WERI-Rb-1 (cell line): ENCODE measurements around the gene TM9SF3.

Experiments used
- DNase-seq: peaks from one replicate; pipeline ENCODE4 v3.0.0-alpha.2; 2020
- H3K27ac ChIP-seq: fragments of 250-450 bp; sonication (Bioruptor Pico); 2 replicates; pipeline ENCODE4 v1.5.1; 2020; ENCODE audit warnings: mild to moderate bottlenecking, moderate library complexity
- H3K27me3 ChIP-seq: fragments of 250-450 bp; sonication (Bioruptor Pico); 2 replicates; pipeline ENCODE4 v1.5.1; 2021; ENCODE audit warnings: mild to moderate bottlenecking, low read depth, moderate library complexity; ENCODE audit not compliant: insufficient read depth, severe bottlenecking
- H3K36me3 ChIP-seq: fragments of 250-450 bp; sonication (Bioruptor Pico); 2 replicates; pipeline ENCODE4 v1.5.1; 2020; ENCODE audit warnings: mild to moderate bottlenecking, moderate library complexity
- H3K4me3 ChIP-seq: 2 replicates; pipeline ENCODE4 v1.5.1; 2011; ENCODE audit warnings: low read depth, mild to moderate bottlenecking, control low read depth, low read length
- H3K9me3 ChIP-seq: fragments of 250-450 bp; sonication (Bioruptor Pico); 2 replicates; pipeline ENCODE4 v1.5.1; 2021; ENCODE audit warnings: mild to moderate bottlenecking, moderate library complexity; ENCODE audit not compliant: severe bottlenecking
- CTCF ChIP-seq: IDR thresholded peaks from 2 replicates; pipeline ENCODE4 v1.5.1; 2011; ENCODE audit warnings: low read depth, mild to moderate bottlenecking, control low read depth, inconsistent platforms, low read length

Gene TM9SF3

GRCh38 chr10:96540240-96540639 lies 46.6 kb downstream of the TM9SF3 start:
- Histone ChIP-seq H3K4me3 (no peak overlapping the region), H3K9me3 (no peaks in the 10 kb centered on the region), H3K36me3 (peaks cover 53% of the 10 kb centered on the region), H3K27me3 (no peaks in the 10 kb centered on the region), H3K27ac (no peak overlapping the region)
- no peak for DNase-seq
- no peak for TF ChIP-seq CTCF

GRCh38 chr10:96538683-96539082 lies 48.1 kb downstream of the TM9SF3 start:
- Histone ChIP-seq H3K9me3 (no peaks in the 10 kb centered on the region), H3K36me3 (peaks cover 43% of the 10 kb centered on the region), H3K27ac (no peak overlapping the region), H3K27me3 (no peaks in the 10 kb centered on the region), H3K4me3 (no peak overlapping the region)
- no peak for TF ChIP-seq CTCF
- no peak for DNase-seq

- Histone ChIP-seq H3K27ac (no peak overlapping the region), H3K36me3 (peaks cover 40% of the 10 kb centered on the region), H3K4me3 (no peak overlapping the region), H3K9me3 (no peaks in the 10 kb centered on the region), H3K27me3 (no peaks in the 10 kb centered on the region)
- DNase-seq: no peak
- no peak for TF ChIP-seq CTCF
Observed at GRCh38 chr10:96536129-96536528, 50.7 kb downstream of the TM9SF3 start.

- no peaks in the 10 kb centered on the region for H3K9me3 ChIP-seq
- TF ChIP-seq CTCF: no peak
- no peak for DNase-seq
- no peaks in the 10 kb centered on the region for H3K27me3 ChIP-seq
- no peak overlapping the region for H3K27ac ChIP-seq
- H3K36me3 ChIP-seq: peaks cover 53% of the 10 kb centered on the region
- H3K4me3 ChIP-seq: no peak overlapping the region
Observed at GRCh38 chr10:96532523-96532922, 54.3 kb downstream of the TM9SF3 start.

GRCh38 chr10:96529634-96530279 lies 57.1 kb downstream of the TM9SF3 start:
- H3K27ac ChIP-seq: no peak overlapping the region
- no peaks in the 10 kb centered on the region for H3K9me3 ChIP-seq
- no peak for DNase-seq
- no peak for TF ChIP-seq CTCF
- H3K36me3 ChIP-seq: peaks cover 75% of the 10 kb centered on the region
- no peaks in the 10 kb centered on the region for H3K27me3 ChIP-seq
- no peak overlapping the region for H3K4me3 ChIP-seq

- no peak for DNase-seq
- peaks cover 56% of the 10 kb centered on the region for H3K36me3 ChIP-seq
- no peak for TF ChIP-seq CTCF
Observed at GRCh38 chr10:96524741-96525140, 62.1 kb downstream of the TM9SF3 start.

More at GRCh38 chr10:96524741-96525140, 62.1 kb downstream of the TM9SF3 start:
- Histone ChIP-seq H3K27me3 (no peaks in the 10 kb centered on the region), H3K4me3 (no peak overlapping the region), H3K27ac (no peak overlapping the region), H3K9me3 (no peaks in the 10 kb centered on the region)
